HepG2 (cell line): ENCODE data around the gene HDLBP. TPM values are rescaled to one million over a fixed set of nuclear protein-coding genes. Genes with fewer than 3 reads are reported as not detected.

Source experiments
- CREB1 ChIP-seq, 2 experiments: fragments of 450-650 bp in 1 of 2; IDR thresholded peaks; 2 replicates each; pipeline ENCODE4 v1.6.1; 2016 to 2017; ENCODE audit warnings: control low read depth in 1 of 2, mild to moderate bottlenecking in 1 of 2, missing compliant biosample characterization in 1 of 2, missing genetic modification characterization in 1 of 2
- CREBL2 ChIP-seq: sonication (generic); formaldehyde crosslinking; IDR thresholded peaks from 2 replicates; pipeline ENCODE4 v1.8.1; 2023; ENCODE audit warnings: missing genetic modification reagents, mild to moderate bottlenecking, borderline replicate concordance
- HNRNPUL1 ChIP-seq: fragments of 200-400 bp; formaldehyde crosslinking; IDR thresholded peaks from 2 replicates; pipeline ENCODE4 v1.6.1; 2017; ENCODE audit warnings: low read depth, mild to moderate bottlenecking, low read length, moderate library complexity
- MED1 ChIP-seq: sonication (generic); formaldehyde crosslinking; IDR thresholded peaks from 2 replicates; pipeline ENCODE4 v1.4.0; 2020; ENCODE audit warnings: missing genetic modification reagents
- ONECUT2 ChIP-seq: sonication (generic); formaldehyde crosslinking; IDR thresholded peaks from 2 replicates; pipeline ENCODE4 v1.4.0; 2020; ENCODE audit warnings: missing genetic modification reagents
- PHB2 ChIP-seq: fragments of 450-650 bp; IDR thresholded peaks from 2 replicates; pipeline ENCODE4 v1.6.1; 2018; ENCODE audit not compliant: partially characterized antibody
- REPIN1 ChIP-seq: sonication (generic); formaldehyde crosslinking; IDR thresholded peaks from 2 replicates; pipeline ENCODE4 v1.8.0; 2022; ENCODE audit warnings: missing genetic modification reagents, low read depth, mild to moderate bottlenecking, borderline replicate concordance
- RFXANK ChIP-seq: IDR thresholded peaks from 2 replicates; pipeline ENCODE4 v1.6.1; 2016
- SALL1 ChIP-seq: sonication (generic); formaldehyde crosslinking; IDR thresholded peaks from 2 replicates; pipeline ENCODE4 v1.8.0; 2022; ENCODE audit warnings: mild to moderate bottlenecking, missing genetic modification reagents
- ZBTB4 ChIP-seq: sonication (generic); formaldehyde crosslinking; IDR thresholded peaks from 2 replicates; pipeline ENCODE4 v1.4.0; 2020; ENCODE audit warnings: missing genetic modification reagents, mild to moderate bottlenecking, borderline replicate concordance
- ZBTB42 ChIP-seq: sonication (generic); formaldehyde crosslinking; IDR thresholded peaks from 2 replicates; pipeline ENCODE4 v1.5.0; 2020; ENCODE audit warnings: mild to moderate bottlenecking, missing genetic modification reagents
- ZFP37 ChIP-seq: sonication (generic); formaldehyde crosslinking; IDR thresholded peaks from 2 replicates; pipeline ENCODE4 v1.4.0; 2020; ENCODE audit warnings: missing genetic modification reagents, borderline replicate concordance
- ZNF530 ChIP-seq: sonication (generic); formaldehyde crosslinking; IDR thresholded peaks from 2 replicates; pipeline ENCODE4 v1.5.0; 2020; ENCODE audit warnings: low read depth, mild to moderate bottlenecking, missing genetic modification reagents
- ZNF770 ChIP-seq: sonication (generic); formaldehyde crosslinking; IDR thresholded peaks from 2 replicates; pipeline ENCODE4 v1.5.0; 2020; ENCODE audit warnings: mild to moderate bottlenecking, missing genetic modification reagents
- ZSCAN12 ChIP-seq: sonication (generic); formaldehyde crosslinking; IDR thresholded peaks from 2 replicates; pipeline ENCODE4 v1.9.0; 2021; ENCODE audit warnings: mild to moderate bottlenecking, missing genetic modification reagents
- ZSCAN21 ChIP-seq: sonication (generic); formaldehyde crosslinking; IDR thresholded peaks from 2 replicates; pipeline ENCODE4 v1.8.0; 2022; ENCODE audit warnings: mild to moderate bottlenecking, missing genetic modification reagents, moderate library complexity, borderline replicate concordance
- polyA plus RNA-seq, 8 experiments: library from polyadenylated mRNA; depleted of rRNA in 3 of 8; stranded (reverse) in 7 of 8; unstranded in 1 of 8; fragments of >200 nt; fragmentation: Illumina TruSeq in 4 of 8; extraction: Trizol in 4 of 8; gene quantifications; 2 replicates each; pipeline versions ENCODE4 v1.2.1 to v1.2.3, GENCODE V29; 2011 to 2016; ENCODE audit warnings: low read depth in 4 of 8, missing spikeins in 1 of 8, mixed read lengths in 1 of 8; ENCODE audit not compliant: insufficient read depth in 1 of 8
- total RNA-seq, 5 experiments: library from RNA; depleted of rRNA; stranded (reverse); fragments of >200 nt; fragmentation: Illumina TruSeq; extraction: Trizol; gene quantifications; 2 replicates each; pipeline ENCODE4 v1.2.3, GENCODE V29; 2016; ENCODE audit warnings: low read depth in 1 of 5
- TF ChIP-seq, protein P1 (sequence below): sonication (generic); formaldehyde crosslinking; IDR thresholded peaks from 2 replicates; pipeline ENCODE4 v1.4.0; 2020; ENCODE audit warnings: mild to moderate bottlenecking, missing genetic modification reagents
- TF ChIP-seq, protein P2 (sequence below): sonication (generic); formaldehyde crosslinking; conservative IDR thresholded peaks from 2 replicates; pipeline ENCODE4 v1.4.0; 2020; ENCODE audit warnings: missing genetic modification reagents

HDLBP gene
- total and polyA plus RNA-seq, 2 of the 13 experiments (the other 11 are each of a cell fraction or from before 2014, with no cell fraction given): 464 to 707 TPM

GRCh38 chr2:241271706-241272302, 43.7 kb downstream of the HDLBP start (continued):
- TF ChIP-seq, protein P1, sequence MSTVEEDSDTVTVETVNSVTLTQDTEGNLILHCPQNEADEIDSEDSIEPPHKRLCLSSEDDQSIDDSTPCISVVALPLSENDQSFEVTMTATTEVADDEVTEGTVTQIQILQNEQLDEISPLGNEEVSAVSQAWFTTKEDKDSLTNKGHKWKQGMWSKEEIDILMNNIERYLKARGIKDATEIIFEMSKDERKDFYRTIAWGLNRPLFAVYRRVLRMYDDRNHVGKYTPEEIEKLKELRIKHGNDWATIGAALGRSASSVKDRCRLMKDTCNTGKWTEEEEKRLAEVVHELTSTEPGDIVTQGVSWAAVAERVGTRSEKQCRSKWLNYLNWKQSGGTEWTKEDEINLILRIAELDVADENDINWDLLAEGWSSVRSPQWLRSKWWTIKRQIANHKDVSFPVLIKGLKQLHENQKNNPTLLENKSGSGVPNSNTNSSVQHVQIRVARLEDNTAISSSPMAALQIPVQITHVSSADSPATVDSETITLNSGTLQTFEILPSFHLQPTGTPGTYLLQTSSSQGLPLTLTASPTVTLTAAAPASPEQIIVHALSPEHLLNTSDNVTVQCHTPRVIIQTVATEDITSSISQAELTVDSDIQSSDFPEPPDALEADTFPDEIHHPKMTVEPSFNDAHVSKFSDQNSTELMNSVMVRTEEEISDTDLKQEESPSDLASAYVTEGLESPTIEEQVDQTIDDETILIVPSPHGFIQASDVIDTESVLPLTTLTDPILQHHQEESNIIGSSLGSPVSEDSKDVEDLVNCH: no peak
- TF ChIP-seq ZSCAN21 (CRISPR knock-in tag) (no peak), SALL1 (CRISPR knock-in tag) (peak; percentile 28; the same call in 1 of the 2 replicates), CREB1 (IDR thresholded peaks at IDR 0.05) (no peak), CREB1 (CRISPR knock-in tag; IDR thresholded peaks at IDR 0.05) (no peak), ZFP37 (no peak), RFXANK (CRISPR knock-in tag) (no peak), ZNF530 (no peak), CREBL2 (CRISPR knock-in tag) (peak; percentile 36; the same call in 1 of the 2 replicates), ZBTB4 (CRISPR knock-in tag) (no peak), HNRNPUL1 (no peak), ZBTB42 (CRISPR knock-in tag) (no peak), ZNF770 (CRISPR knock-in tag) (no peak), ONECUT2 (CRISPR knock-in tag) (no peak), REPIN1 (no peak), MED1 (CRISPR knock-in tag) (no peak), PHB2 (no peak), ZSCAN12 (no peak)
- TF ChIP-seq, protein P2, sequence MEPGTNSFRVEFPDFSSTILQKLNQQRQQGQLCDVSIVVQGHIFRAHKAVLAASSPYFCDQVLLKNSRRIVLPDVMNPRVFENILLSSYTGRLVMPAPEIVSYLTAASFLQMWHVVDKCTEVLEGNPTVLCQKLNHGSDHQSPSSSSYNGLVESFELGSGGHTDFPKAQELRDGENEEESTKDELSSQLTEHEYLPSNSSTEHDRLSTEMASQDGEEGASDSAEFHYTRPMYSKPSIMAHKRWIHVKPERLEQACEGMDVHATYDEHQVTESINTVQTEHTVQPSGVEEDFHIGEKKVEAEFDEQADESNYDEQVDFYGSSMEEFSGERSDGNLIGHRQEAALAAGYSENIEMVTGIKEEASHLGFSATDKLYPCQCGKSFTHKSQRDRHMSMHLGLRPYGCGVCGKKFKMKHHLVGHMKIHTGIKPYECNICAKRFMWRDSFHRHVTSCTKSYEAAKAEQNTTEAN (CRISPR knock-in tag): no peak
